RCC 7860 (cell line): Measurements from ENCODE around the gene DCTN2.
"Not testable (repeated sequence)": the region's sequence is repeated elsewhere in the genome, so short reads cannot be mapped to it uniquely, and the experiment has no call there.

ENCODE experiments used
- DNase-seq: peaks from one replicate; pipeline ENCODE4 v3.0.0-alpha.2; 2015; ENCODE audit warnings: low spot score
- FAIRE-seq: peaks from 2 replicates; lab custom pipeline; 2012; peaks lifted over from hg19 to GRCh38; lab: Jason Lieb, UNC

Gene DCTN2

GRCh38 chr12:57495051-57495701, 51.8 kb downstream of the DCTN2 start:
- not testable (repeated sequence) for DNase-seq, FAIRE-seq

GRCh38 chr12:57491393-57492280, 55.4 kb downstream of the DCTN2 start:
- FAIRE-seq = no peak
- DNase-seq = no peak

GRCh38 chr12:57490126-57490525, 56.9 kb downstream of the DCTN2 start:
- DNase-seq (no peak), FAIRE-seq (no peak)

DNA sequence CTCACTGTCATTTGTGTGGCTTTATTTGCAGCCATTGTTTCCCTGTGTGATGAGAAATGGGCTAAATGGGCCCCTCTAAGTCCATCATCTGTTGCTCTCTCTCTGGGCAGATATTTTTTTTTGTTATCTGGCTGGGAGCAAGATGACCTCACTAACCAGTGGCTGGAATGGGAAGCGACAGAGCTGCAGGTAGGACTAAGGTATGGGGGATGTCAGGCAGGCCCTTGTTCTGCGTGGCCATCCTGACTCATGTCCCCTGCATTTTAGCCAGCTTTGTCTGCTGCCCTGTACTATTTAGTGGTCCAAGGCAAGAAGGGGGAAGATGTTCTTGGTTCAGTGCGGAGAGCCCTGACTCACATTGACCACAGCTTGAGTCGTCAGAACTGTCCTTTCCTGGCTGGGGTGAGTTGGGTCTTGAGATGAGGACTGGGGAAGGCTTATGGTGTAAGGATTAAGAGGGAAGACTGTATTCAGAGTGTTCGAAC, 57.8 kb downstream of the DCTN2 start:
- FAIRE-seq (no peak), DNase-seq (peak; percentile 51)

- no peak for FAIRE-seq
- DNase-seq = no peak
Observed at GRCh38 chr12:57488402-57489156, 58.4 kb downstream of the DCTN2 start.

DNA sequence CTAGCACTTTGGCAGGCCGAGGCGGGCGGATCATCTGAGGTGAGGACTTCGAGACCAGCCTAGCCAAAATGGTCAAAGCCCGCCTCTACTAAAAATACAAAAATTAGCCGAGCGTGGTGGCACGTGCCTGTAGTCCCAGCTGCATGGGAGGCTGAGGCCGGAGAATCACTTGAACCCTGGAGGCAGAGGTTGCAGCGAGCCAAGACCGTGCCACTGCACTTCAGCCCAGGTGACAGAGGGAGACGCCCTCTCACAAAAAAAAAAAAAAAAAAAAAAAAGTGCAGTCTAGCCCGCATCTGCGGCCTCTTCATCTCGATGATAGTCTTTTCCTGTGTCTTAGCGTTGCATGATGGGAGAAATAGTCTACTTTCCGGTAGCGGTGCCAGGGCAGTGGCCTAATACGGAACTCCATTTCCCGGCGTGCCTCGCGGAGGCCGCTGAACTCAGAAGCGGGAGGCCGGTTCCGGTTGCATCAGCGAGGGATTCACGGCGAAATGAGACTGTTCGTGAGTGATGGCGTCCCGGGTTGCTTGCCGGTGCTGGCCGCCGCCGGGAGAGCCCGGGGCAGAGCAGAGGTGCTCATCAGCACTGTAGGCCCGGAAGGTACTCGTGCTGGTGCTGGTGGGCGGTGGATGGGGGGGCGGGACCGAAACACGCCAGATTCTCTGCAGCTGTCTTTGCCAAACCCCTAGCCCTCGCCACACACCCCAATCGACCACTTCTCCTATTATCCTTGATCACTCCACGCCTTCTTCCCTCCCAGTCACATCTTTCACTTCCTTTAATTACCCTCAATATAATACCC, 59.2 kb downstream of the DCTN2 start, which contains the start of gene MARS1:
Gene MARS1 (plus strand): TSS at position 472 of the 805 bp plus-strand sequence. CDS start 23 bp downstream, at position 495.
- DNase-seq (peak; percentile 91), FAIRE-seq (peak; percentile 75)

- no peak for FAIRE-seq
- no peak for DNase-seq
Observed at GRCh38 chr12:57487055-57487596, 59.9 kb downstream of the DCTN2 start.

DNA sequence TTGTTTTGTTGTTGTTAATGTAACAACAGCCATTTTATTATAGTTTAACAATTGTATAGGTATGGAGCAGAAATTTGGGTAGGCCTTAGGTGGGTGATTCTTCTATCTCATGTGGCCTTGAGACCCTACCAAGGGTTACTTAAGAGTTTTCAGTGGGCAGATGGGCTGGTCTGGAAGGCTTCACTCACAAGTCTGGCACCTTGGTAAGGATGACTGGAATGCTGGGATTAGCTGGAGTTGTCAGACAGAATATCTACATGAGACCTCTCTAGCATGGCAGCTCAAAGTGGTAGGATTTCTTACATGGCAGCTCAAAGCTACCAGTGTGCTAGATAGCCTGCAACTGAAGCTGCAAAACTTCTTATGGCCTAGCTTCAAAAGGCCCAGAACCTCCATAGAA, 61.3 kb downstream of the DCTN2 start:
- DNase-seq (no peak), FAIRE-seq (no peak)

GRCh38 chr12:57483466-57483865, 63.5 kb downstream of the DCTN2 start:
- FAIRE-seq (no peak), DNase-seq (peak; percentile 41)

DNA sequence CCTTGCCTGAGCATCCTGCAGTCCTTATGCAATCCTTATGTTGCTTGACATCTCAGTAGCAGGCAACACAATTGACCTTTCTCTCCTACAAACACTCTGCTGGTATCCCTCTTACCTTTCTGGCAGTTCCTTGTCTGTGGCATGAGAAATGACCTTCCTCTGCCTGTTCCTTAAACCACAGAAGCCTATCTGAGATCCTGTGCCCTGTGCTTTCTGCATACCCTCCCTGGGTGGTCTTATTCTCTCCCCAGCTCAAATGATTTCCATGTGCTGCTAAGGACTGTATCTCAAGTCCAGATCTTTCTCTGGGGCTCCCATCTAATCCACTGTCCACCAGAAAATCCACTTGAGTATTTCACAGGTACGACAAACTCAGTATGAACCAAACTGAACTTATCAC, 65.3 kb downstream of the DCTN2 start:
- DNase-seq (no peak), FAIRE-seq (no peak)
